Prostate gland (tissue), 2 donors: Measurements from ENCODE around the gene P2RY4. TPM values are rescaled to one million over a fixed set of nuclear protein-coding genes. Genes with fewer than 3 reads are reported as not detected.
A peak's percentile ranks its signal among the peaks of the same experiment; 100 is the strongest.

ENCODE experiments used
- DNase-seq: peaks from one replicate; pipeline ENCODE4 v3.0.0-alpha.2; 2019; ENCODE audit warnings: low spot score
- H3K27ac ChIP-seq, 2 donors: fragments of 200-600 bp; sonication (generic); 2 replicates each; pipeline ENCODE4 v1.5.1; 2017 to 2019
- H3K27me3 ChIP-seq: fragments of 200-600 bp; sonication (generic); replicated peaks from 2 replicates; pipeline ENCODE4 v1.5.1; 2019; ENCODE audit not compliant: insufficient read depth
- H3K36me3 ChIP-seq, 2 donors: fragments of 200-600 bp; sonication (generic); 1 replicate in 1 of 2; 2 replicates in 1 of 2; pipeline versions ENCODE4 v1.5.1 to v1.8.1; 2017 to 2019
- H3K4me1 ChIP-seq: fragments of 200-600 bp; sonication (generic); replicated peaks from 2 replicates; pipeline ENCODE4 v1.5.1; 2019
- H3K4me3 ChIP-seq, 2 donors: fragments of 200-600 bp; sonication (generic); 2 replicates each; pipeline ENCODE4 v1.5.1; 2017 to 2019
- H3K9me3 ChIP-seq: fragments of 200-600 bp; sonication (generic); 2 replicates; pipeline ENCODE4 v1.5.1; 2017
- POLR2A ChIP-seq: fragments of 450-650 bp; IDR thresholded peaks from one replicate; pipeline ENCODE4 v1.6.1; 2016; ENCODE audit warnings: antibody characterized with exemption, mild to moderate bottlenecking
- POLR2AphosphoS5 ChIP-seq: sonication (generic); formaldehyde crosslinking; IDR thresholded peaks from one replicate; pipeline ENCODE4 v1.6.1; 2017; ENCODE audit warnings: antibody characterized with exemption
- WGBS: methylation state at CpG from one replicate; pipeline ENCODE4 v1.1.5; 2018; 5-methylcytosine and 5-hydroxymethylcytosine counted together
- intact Hi-C: fragments of 100-400 bp; cut with DNase I; formaldehyde crosslinking; loops from one replicate; pipeline ENCODE4 v1.14.2; 2022
- total RNA-seq, 2 donors: library from RNA; depleted of rRNA; stranded (reverse); fragments of >200 nt; gene quantifications; one replicate each; pipeline ENCODE4 v1.1.0, GENCODE V29; 2016
- TF ChIP-seq, protein P1 (sequence below), 4 experiments: fragments of 200-600 bp in 2 of 4; fragments of 450-650 bp in 2 of 4; sonication (generic) in 2 of 4; IDR thresholded peaks; 1 replicate in 3 of 4; 2 replicates in 1 of 4; pipeline ENCODE4 v1.5.1; 2016 to 2019; ENCODE audit warnings: antibody characterized with exemption in 4 of 4, mild to moderate bottlenecking in 2 of 4, moderate library complexity in 2 of 4

P2RY4 gene
- total RNA-seq, 2 donors from 2014 or later: 1.1 TPM; not detected in 1

DNA sequence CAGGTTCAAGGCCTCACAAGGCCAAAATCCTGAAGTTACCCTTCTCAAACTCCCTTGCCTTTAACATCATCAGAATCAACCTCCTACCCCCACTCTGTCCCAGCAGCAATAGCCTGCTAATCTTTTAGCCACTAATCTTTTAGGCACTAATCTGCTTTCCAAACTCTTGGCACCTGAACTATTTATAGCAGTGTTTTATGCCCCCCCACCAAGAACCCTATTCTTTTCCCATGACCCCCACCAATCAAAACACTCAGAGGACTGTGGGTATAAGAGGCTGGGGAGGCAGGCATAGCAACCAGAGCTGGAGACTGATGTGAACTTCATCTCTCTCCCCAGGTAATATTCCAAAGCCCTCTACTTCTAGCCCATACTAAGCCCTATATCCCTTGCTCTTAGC lies 8.0 kb upstream of the P2RY4 start, which contains the start of gene ARR3:
ARR3 (plus strand) TSS at position 301 of the 400 bp plus-strand sequence. CDS start 1,052 bp downstream, outside the sequence.
- Histone ChIP-seq H3K27ac (no peak within 1 kb of the TSS), H3K36me3 (no peaks in the 10 kb centered on the region), H3K4me3 (no peak within 1 kb of the TSS), H3K9me3 (no peaks in the 10 kb centered on the region), H3K4me1 (no peaks in the 10 kb centered on the region), H3K27me3 (no peaks in the 10 kb centered on the region)
- TF ChIP-seq, protein P1, sequence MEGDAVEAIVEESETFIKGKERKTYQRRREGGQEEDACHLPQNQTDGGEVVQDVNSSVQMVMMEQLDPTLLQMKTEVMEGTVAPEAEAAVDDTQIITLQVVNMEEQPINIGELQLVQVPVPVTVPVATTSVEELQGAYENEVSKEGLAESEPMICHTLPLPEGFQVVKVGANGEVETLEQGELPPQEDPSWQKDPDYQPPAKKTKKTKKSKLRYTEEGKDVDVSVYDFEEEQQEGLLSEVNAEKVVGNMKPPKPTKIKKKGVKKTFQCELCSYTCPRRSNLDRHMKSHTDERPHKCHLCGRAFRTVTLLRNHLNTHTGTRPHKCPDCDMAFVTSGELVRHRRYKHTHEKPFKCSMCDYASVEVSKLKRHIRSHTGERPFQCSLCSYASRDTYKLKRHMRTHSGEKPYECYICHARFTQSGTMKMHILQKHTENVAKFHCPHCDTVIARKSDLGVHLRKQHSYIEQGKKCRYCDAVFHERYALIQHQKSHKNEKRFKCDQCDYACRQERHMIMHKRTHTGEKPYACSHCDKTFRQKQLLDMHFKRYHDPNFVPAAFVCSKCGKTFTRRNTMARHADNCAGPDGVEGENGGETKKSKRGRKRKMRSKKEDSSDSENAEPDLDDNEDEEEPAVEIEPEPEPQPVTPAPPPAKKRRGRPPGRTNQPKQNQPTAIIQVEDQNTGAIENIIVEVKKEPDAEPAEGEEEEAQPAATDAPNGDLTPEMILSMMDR (IDR thresholded peaks at IDR 0.05): no peak
- TF ChIP-seq POLR2A: no peak
- TF ChIP-seq POLR2AphosphoS5: no peak
- no peak for DNase-seq
- intact Hi-C loops: no loop called here

DNA sequence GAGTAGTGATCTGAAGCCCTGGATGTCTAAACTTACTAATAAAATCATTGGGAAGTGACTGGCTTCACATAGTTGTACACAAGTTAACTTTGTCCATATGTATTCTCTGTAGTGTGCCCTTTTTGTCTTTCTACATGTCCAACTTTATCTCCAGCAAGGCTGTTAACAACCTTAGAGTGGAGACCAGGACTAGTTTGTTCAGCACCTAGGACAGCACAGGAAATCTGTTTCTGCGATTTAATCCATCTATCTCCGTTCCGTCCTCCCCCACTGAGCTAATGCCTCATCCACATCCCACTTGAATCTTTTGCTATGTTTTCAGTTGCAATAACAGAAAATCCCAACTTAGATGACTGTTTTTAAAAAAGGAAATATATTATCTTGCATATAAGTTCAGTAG lies 4.8 kb upstream of the P2RY4 start:
- WGBS: 56% methylated on average over 3 of the region's 3 CpGs
- TF ChIP-seq POLR2AphosphoS5: no peak
- TF ChIP-seq, protein P1 (IDR thresholded peaks at IDR 0.05): no peak
- TF ChIP-seq POLR2A: no peak

DNA sequence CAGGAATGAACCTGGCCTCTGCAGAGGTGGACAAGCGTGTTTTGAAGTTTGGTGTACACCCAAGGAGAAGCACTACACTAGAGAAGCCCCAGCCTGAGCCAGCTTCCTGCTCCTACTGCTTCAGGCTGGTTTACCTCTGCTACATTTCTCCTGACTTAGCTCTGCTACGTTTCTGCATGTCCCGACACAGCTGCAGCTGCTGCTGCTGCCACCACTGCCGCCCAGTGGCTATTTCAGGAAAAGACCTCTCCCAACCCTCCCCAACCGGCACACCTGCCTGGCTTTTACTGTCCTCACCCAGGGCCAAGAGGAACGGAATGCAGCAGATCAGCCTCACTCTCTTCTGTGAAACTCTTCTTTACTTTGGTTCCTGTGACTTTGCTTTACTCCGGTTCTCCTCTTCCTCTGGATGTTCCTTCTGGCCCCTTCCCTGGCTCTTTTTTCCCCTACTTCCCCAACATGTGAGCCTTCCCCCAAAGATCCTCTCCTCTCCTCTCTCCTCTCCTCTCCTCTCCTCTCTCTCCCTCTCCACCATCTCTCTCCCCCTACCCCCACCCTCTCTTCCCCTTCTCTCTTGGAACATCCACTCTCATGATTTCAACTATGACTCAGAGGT lies 3.1 kb upstream of the P2RY4 start:
- Histone ChIP-seq H3K4me3 (no peak overlapping the region), H3K36me3 (no peaks in the 10 kb centered on the region), H3K4me1 (no peaks in the 10 kb centered on the region), H3K27me3 (no peaks in the 10 kb centered on the region), H3K9me3 (no peaks in the 10 kb centered on the region), H3K27ac (no peak overlapping the region)
- DNase-seq: peak; percentile 65
- intact Hi-C loops: no loop called here
- TF ChIP-seq POLR2AphosphoS5 (peak; percentile 42), POLR2A (no peak)
- TF ChIP-seq, protein P1 (IDR thresholded peaks at IDR 0.05): peak in 3 of 4 experiments; percentile 31 to 70 (median 59)
- WGBS: 12% methylated on average over 7 of the region's 7 CpGs

More for the DNA sequence above, 4.8 kb upstream of the P2RY4 start:
- intact Hi-C loops: no loop called here
- H3K27me3 ChIP-seq: no peaks in the 10 kb centered on the region
- H3K27ac ChIP-seq: no peak overlapping the region
- no peaks in the 10 kb centered on the region for H3K4me1 ChIP-seq
- H3K9me3 ChIP-seq: no peaks in the 10 kb centered on the region
- no peak overlapping the region for H3K4me3 ChIP-seq
- no peaks in the 10 kb centered on the region for H3K36me3 ChIP-seq
- no peak for DNase-seq

DNA sequence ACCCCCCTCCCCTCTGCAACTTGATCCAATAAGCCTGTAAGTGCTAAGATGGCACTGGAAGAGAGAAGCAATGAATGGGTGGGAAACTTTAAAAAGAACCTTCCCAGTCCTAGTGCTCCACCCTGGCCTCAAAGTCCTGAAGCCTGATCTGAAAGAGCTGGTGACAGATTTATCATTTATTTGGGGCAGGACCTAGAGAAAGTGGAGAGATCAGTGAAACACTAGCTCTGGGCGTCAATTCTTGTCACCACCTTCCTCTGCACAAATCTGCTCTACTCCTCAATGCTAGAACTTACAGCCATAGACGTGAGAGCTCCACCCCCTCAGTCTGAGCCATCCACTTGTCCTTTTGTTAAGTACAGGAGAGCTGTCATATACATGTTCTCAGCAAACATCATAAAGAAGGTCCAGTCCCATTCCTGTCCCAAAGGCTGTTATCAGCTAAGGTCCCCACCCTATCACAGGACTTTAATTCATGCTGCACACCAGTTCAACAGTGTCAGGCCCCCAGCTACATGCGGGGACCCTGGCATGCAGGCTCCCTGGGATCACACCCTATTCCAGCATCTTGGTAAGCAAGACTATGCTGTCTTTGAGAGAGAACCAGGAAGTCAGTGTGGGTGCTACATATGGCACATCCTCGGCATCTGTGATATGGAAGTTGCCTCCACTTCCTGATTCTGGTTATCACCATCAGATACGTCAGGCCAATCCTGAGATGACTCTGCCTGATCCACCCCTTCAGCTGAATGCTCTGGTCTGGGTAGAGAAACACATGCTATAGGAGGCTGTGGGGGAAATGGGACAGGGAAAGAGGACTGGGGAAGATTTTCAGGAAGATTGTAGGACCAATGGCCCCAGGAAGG lies 2.3 kb downstream of the P2RY4 start:
- intact Hi-C loops: no loop called here
- H3K27ac ChIP-seq: no peak overlapping the region
- H3K27me3 ChIP-seq: no peaks in the 10 kb centered on the region
- no peak for TF ChIP-seq POLR2AphosphoS5
- TF ChIP-seq POLR2A: no peak
- TF ChIP-seq, protein P1 (IDR thresholded peaks at IDR 0.05): no peak
- H3K36me3 ChIP-seq: no peaks in the 10 kb centered on the region
- H3K9me3 ChIP-seq: no peaks in the 10 kb centered on the region
- no peak for DNase-seq
- H3K4me1 ChIP-seq: no peaks in the 10 kb centered on the region
- no peak overlapping the region for H3K4me3 ChIP-seq
- 84% methylated on average over 5 of the region's 5 CpGs for WGBS
